Esophagus mucosa (tissue), 1 donor: ENCODE data around the gene SGSM1. TPM values are rescaled to one million over a fixed set of nuclear protein-coding genes. Genes with fewer than 3 reads are reported as not detected.
"Not testable (repeated sequence)": the region's sequence is repeated elsewhere in the genome, so short reads cannot be mapped to it uniquely, and the experiment has no call there.

ENCODE experiments used
- ATAC-seq: fragments of 200-7000 bp; cut with Tn5 transposase; one replicate; pipeline ENCODE4 v1.9.1; 2020
- total RNA-seq: library from RNA; stranded (reverse); gene quantifications from one replicate; pipeline ENCODE4 v1.2.4, GENCODE V29; 2023
- donor health status: DM: yes; HTN: yes; CAD: no.

Gene SGSM1
- total RNA-seq, 1 donor from 2014 or later, result 0.20 TPM

DNA sequence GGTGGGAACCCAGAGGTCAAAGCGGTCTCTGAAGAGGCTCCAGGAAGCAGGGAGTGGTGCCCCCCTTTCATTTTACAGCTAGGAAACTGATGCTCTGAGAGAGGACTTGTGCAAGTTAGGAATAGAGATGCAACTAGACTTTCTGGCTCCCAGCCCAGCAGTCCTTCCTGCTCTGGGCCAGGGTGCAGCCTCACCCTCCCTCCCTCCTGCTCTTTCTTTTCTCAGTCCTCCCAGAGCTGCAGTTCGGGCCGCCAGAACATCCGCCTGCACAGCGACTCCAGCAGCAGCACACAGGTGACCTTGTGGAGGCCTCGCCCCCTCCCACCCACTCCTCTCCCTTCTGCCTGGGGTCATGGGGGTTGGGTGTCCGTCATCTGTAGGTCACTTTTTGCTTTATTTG, 89.0 kb downstream of the SGSM1 start:
- peak; percentile 62 for ATAC-seq

DNA sequence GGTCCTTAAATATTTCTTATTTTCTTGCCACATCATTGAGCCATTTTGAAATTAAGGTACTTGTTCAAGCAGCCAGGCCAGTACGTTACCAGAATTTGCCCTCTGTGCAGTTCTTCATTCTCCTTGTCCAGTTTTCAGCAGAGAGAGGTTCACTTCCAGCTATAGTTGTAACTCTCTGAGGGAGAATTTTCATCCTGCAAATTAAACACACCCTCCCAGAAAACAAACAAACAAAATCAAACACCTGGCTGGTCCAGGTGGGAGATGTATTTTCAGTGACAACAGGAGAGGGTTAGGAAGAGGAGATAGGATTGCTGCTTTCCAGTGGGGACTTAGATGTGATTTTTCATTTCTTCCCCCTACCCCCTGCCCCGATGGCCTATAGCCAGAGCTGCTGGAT, 95.4 kb downstream of the SGSM1 start:
- no peak for ATAC-seq

- ATAC-seq, result no peak
Measured at GRCh38 chr22:24905909-24906308, 99.9 kb downstream of the SGSM1 start.

DNA sequence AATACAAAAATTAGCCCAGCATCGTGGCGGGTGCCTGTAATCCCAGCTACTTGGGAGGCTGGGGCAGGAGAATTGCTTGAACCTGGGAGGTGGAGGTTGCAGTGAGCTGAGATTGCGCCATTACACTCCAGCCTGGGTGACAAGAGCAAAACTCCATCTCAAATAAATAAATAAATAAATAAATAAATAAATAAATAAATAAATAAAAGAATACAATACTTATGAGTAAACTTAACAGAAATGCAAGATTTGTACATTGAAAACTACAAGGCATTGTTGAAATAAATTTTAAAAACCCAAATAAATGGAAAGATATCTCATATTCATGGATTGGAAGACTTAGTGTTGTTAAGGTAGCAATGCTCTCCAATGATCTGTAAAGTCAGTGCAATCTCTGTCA, 101.1 kb downstream of the SGSM1 start:
- not testable (repeated sequence) for ATAC-seq

GRCh38 chr22:24920029-24920428, 114.0 kb downstream of the SGSM1 start:
- ATAC-seq, result no peak

GRCh38 chr22:24925586-24926427, 119.8 kb downstream of the SGSM1 start:
- ATAC-seq, result no peak

- ATAC-seq, result no peak
Measured at GRCh38 chr22:24926428-24926725, 120.4 kb downstream of the SGSM1 start.

DNA sequence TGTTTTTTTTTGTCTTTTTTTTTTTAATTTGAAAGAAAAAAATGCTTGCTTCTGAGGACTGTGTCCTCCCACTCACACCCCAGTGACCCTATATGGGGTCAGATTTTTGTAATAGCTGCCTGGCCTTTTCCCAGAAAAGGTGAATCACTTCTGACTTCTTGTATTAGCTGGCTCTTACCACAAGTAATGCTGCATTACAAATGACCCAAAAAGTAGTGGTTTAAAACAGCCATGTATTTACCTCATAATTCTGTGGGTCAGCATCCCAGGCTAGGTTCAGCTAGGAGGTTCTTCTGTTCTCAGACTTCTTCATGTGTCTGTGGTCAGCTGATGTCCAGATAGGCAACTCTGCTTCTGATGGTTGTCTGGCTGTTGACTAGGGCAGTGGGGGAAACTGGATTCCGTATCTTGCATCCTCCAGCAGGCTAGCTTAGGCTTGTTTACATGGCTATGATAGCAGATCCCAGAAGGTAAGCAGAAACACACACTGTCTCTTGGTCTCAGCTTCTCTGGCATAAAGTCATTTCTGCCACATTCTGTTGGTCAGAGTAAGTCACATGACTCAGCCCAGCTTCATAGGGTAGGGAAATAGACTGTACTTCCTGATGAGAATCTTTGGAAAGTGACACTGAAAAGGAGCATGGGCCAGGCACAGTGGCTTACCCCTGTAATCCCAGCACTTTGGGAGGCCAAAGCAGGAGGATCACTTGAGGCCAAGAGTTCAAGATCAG, 121.0 kb downstream of the SGSM1 start:
- ATAC-seq, result peak; percentile 41

GRCh38 chr22:24928322-24928721, 122.3 kb downstream of the SGSM1 start:
- ATAC-seq, result no peak

DNA sequence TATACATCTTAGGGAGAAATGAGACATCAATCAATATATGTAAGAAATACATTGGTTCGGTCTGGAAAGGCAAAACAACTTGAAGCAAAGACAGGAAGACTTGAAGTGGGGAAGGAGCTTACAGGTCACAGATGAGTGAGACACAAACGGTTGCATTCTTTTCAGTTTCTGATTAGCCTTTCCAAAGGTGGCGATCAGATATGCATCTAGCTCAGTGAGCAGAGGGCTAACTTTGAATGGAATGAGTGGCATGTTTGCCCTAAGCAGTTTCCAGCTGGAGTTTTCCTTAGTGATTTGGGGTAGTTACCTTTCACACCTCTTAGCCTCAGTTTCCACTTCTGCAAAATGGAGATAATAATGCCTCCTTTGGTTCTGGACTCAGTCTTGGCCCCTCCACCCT, 124.7 kb downstream of the SGSM1 start:
- ATAC-seq, result no peak

DNA sequence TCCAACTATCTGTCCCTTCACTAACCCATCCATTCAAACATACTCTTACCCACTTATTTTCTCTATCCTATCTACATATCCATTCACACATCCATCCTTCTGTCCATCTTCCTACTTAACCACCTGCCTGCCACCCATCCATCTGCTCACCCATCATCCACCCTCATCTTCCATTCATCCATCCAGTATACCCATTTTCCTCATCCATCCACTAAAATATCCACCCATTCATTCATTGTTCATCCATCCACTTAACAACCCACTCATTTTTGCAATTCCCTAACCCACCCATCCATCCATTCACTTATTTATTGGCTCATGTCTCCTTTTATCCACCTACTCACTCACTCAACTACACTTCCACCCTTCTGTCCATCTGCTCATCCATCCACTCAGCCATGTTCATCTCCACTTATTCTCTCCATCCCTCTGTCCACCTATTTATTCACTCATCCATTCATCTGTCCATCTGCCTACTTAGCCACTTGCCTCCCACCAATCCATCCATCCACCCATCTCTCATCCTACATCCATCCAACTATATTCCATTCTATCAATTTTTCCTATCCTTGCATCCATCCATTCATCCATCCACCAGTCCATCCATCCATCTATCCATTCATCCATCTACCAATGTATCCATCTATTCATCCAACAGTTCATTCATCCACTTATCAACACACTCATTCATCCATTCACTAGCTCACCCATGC, 129.9 kb downstream of the SGSM1 start:
- no peak for ATAC-seq

- peak; percentile 48 for ATAC-seq
Measured at GRCh38 chr22:24937114-24937513, 131.1 kb downstream of the SGSM1 start.

DNA sequence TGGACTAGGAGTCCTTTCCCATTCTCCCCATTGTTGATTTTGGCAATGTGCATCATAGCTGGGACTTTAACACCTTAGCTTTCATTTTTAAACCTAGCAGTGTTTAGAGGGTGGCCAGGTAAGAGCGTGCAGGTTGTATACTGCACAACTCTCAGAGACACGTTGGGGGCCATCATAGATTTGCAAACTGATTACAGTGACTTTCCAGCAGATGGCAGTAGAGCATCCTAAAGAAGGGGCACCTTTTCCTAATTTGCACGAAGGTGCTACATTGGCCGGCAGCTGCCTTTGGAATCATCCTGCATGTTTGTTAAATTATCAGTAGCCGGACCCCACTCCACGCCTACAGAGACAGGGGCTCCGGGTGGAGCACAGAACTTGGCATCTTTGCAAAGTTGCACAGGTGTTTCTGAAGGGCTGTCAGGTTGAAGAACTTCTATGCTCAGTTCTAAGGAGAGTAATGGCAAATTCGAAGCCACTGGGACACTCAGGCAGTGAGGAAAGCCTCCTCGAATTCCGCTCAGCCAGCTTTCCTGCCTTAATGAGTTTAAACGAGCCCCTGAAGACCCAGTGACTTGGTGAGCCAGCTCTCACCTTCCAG, 132.8 kb downstream of the SGSM1 start:
- ATAC-seq, result peak; percentile 68

GRCh38 chr22:24942301-24942700, 136.3 kb downstream of the SGSM1 start:
- ATAC-seq, result no peak

- ATAC-seq, result no peak
Measured at GRCh38 chr22:24944217-24944937, 138.4 kb downstream of the SGSM1 start.

DNA sequence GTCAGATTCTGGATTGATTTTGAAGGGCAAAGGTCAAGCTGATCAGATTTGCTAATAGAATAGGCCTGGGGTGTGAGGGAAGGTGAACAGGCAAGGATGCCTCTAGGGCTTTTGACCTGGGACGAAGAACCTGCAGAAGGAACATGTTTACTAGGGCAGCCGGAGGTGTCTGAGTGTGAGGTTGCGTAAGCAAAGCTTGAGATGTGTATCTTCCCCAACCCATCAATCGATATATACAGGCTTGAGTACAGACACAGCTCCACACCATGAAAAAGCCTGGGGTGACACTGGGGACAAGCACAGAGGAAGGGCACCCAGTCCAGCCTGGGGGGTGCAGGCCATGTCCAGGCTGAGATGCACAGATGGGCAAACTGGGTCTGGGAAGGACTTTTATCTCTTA, 139.4 kb downstream of the SGSM1 start:
- ATAC-seq, result no peak

DNA sequence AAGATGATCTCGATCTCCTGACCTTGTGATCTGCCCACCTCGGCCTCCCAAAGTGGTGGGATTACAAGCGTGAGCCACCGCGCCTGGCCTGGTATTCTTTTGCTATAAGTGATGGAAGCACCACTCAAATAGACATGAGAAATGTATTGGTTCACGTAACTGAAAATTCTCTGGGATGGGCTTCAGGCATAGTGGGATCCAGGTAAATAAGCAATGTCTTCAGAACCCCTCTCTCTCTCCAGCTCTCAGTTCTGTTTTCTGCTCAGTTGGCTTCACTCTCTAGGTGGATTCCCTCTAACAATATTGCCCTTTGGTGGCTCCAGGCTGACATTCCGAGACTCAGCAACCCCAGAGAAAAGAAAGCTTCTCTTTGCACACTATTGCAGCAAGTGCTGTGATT, 141.4 kb downstream of the SGSM1 start:
- no peak for ATAC-seq

- no peak for ATAC-seq
Measured at GRCh38 chr22:24947881-24948280, 141.9 kb downstream of the SGSM1 start.

DNA sequence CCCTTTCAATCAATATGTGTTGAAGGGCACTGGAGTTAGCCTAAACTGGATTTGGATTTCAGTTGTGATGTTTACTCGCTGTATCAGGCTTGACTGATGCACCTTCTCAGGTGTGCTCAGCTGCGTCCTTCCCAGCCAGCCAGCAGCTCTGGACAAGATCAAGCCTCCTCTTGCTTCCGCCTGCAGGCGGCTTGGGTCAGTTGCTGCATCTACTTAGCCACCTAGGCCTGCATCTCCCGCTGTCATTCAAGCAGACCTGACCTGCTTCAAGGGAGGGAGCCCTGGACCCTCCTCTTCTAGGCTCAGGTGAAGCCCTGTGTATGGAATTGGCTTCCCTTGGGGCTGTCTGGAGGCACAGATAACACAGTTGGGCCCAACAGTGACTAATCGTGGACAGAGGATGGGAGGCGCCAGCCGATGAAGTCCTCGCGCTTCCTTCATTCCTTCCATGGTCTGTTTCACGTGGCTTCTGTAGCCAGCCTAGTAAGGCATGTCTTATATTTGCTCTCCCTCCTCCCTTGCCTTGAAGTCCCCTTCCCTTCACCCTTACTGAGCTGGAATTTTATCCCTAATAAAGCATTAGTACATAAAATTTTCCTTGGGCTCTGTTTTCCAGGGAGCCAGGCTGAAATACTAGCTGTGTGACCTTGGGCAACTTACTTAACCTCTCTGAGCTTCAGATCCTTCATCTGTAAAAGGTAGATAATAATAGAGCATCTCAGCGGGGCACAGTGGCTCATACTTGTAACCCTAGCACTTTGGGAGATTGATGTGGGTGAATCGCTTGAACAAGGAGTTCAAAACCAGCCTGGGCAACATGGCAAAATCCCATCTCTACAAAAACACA, 142.6 kb downstream of the SGSM1 start:
- ATAC-seq, result no peak

DNA sequence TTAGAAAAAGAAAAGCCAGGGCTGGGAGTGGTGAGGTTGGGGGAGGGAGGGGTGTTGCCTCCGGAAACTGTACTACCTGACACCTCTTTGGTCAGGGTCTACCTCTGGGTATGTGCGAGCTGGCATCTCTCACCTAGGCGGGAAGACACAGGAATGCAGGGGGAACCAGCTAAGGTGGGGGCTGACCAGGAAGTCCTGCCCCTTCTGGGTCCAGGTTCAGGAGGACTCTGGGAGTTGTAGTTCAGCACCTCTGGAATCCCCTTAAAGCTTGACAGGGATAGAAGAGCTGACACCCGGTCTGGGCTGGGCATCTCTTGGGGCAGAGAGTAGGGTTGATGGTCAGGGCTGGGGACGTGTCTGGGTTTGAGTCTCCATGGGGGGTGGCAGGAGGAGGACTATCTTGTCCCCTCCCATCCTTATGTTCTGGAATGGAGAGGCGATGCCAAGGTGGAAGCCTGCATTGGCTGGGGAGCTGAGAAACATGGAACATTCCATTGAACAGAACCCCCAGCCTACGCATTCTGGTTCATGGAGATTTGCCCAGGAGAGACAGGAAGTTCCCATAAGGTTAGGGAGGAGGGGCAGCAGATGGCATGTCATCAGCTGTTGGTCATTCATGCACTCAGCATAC, 144.4 kb downstream of the SGSM1 start:
- no peak for ATAC-seq
